Measurements from ENCODE around the gene MX2.
A peak's percentile ranks its signal among the peaks of the same experiment; 100 is the strongest.
"Not testable (repeated sequence)": the region's sequence is repeated elsewhere in the genome, so short reads cannot be mapped to it uniquely, and the experiment has no call there.

The MX2 gene

GRCh38 chr21:41410361-41410760 lies 48.5 kb downstream of the MX2 start:
- Histone ChIP-seq H3K27ac (ENCODE audit: low read depth, low read length) (no peak overlapping the region), H3K4me1 (ENCODE audit: control insufficient read depth in 1 of 2, insufficient read depth in 2 of 2, low read length in 2 of 2) (peaks cover 0 to 12% of the 10 kb centered on the region in 2 donors), H3K9me3 (ENCODE audit: control insufficient read depth in 1 of 2, low read length in 2 of 2) (no peaks in the 10 kb centered on the region), H3K4me3 (ENCODE audit: low read depth in 1 of 2, low read length in 2 of 2) (no peak overlapping the region), H3K27me3 (ENCODE audit: control insufficient read depth in 1 of 2, insufficient read depth in 2 of 2, low read length in 2 of 2) (no peaks in the 10 kb centered on the region), H3K9ac (ENCODE audit: low read depth in 1 of 2, low read length in 2 of 2) (no peak overlapping the region), H3K36me3 (ENCODE audit: control insufficient read depth in 1 of 2, insufficient read depth in 2 of 2, low read length in 2 of 2) (peaks cover 10 to 23% of the 10 kb centered on the region in 2 donors)

GRCh38 chr21:41410767-41411448 lies 49.1 kb downstream of the MX2 start:
- Histone ChIP-seq H3K9me3 (ENCODE audit: control insufficient read depth in 1 of 2, low read length in 2 of 2) (no peaks in the 10 kb centered on the region), H3K9ac (ENCODE audit: low read depth in 1 of 2, low read length in 2 of 2) (no peak overlapping the region), H3K27ac (ENCODE audit: low read depth, low read length) (no peak overlapping the region), H3K4me3 (ENCODE audit: low read depth in 1 of 2, low read length in 2 of 2) (no peak overlapping the region), H3K4me1 (ENCODE audit: control insufficient read depth in 1 of 2, insufficient read depth in 2 of 2, low read length in 2 of 2) (peaks cover 0 to 12% of the 10 kb centered on the region in 2 donors), H3K27me3 (ENCODE audit: control insufficient read depth in 1 of 2, insufficient read depth in 2 of 2, low read length in 2 of 2) (no peaks in the 10 kb centered on the region), H3K36me3 (ENCODE audit: control insufficient read depth in 1 of 2, insufficient read depth in 2 of 2, low read length in 2 of 2) (peaks cover 10 to 23% of the 10 kb centered on the region in 2 donors)

- H3K9me3 ChIP-seq (ENCODE audit: control insufficient read depth in 1 of 2, low read length in 2 of 2) = no peaks in the 10 kb centered on the region
- no peak overlapping the region for H3K9ac ChIP-seq (ENCODE audit: low read depth in 1 of 2, low read length in 2 of 2)
- no peaks in the 10 kb centered on the region for H3K27me3 ChIP-seq (ENCODE audit: control insufficient read depth in 1 of 2, insufficient read depth in 2 of 2, low read length in 2 of 2)
- peaks cover 0 to 12% of the 10 kb centered on the region in 2 donors for H3K4me1 ChIP-seq (ENCODE audit: control insufficient read depth in 1 of 2, insufficient read depth in 2 of 2, low read length in 2 of 2)
- peak overlapping the region in 1 of 2 donors; percentile 36 for H3K4me3 ChIP-seq (ENCODE audit: low read depth in 1 of 2, low read length in 2 of 2)
- H3K36me3 ChIP-seq (ENCODE audit: control insufficient read depth in 1 of 2, insufficient read depth in 2 of 2, low read length in 2 of 2) = peaks cover 10 to 19% of the 10 kb centered on the region in 2 donors
- no peak overlapping the region for H3K27ac ChIP-seq (ENCODE audit: low read depth, low read length)
Observed at GRCh38 chr21:41411449-41412089, 49.7 kb downstream of the MX2 start.

GRCh38 chr21:41417505-41417904 lies 55.7 kb downstream of the MX2 start:
- H3K27me3 ChIP-seq (ENCODE audit: control insufficient read depth in 1 of 2, insufficient read depth in 2 of 2, low read length in 2 of 2); H3K9ac ChIP-seq (ENCODE audit: low read depth in 1 of 2, low read length in 2 of 2); H3K4me3 ChIP-seq (ENCODE audit: low read depth in 1 of 2, low read length in 2 of 2); H3K27ac ChIP-seq (ENCODE audit: low read depth, low read length); H3K9me3 ChIP-seq (ENCODE audit: control insufficient read depth in 1 of 2, low read length in 2 of 2); H3K36me3 ChIP-seq (ENCODE audit: control insufficient read depth in 1 of 2, insufficient read depth in 2 of 2, low read length in 2 of 2); H3K4me1 ChIP-seq (ENCODE audit: control insufficient read depth in 1 of 2, insufficient read depth in 2 of 2, low read length in 2 of 2): not testable (repeated sequence)

- no peak overlapping the region for H3K4me3 ChIP-seq (ENCODE audit: low read depth in 1 of 2, low read length in 2 of 2)
- H3K4me1 ChIP-seq (ENCODE audit: control insufficient read depth in 1 of 2, insufficient read depth in 2 of 2, low read length in 2 of 2) = peaks cover 0 to 7% of the 10 kb centered on the region in 2 donors
- no peak overlapping the region for H3K9ac ChIP-seq (ENCODE audit: low read depth in 1 of 2, low read length in 2 of 2)
- H3K36me3 ChIP-seq (ENCODE audit: control insufficient read depth in 1 of 2, insufficient read depth in 2 of 2, low read length in 2 of 2) = no peaks in the 10 kb centered on the region
- H3K27ac ChIP-seq (ENCODE audit: low read depth, low read length) = no peak overlapping the region
- no peaks in the 10 kb centered on the region for H3K27me3 ChIP-seq (ENCODE audit: control insufficient read depth in 1 of 2, insufficient read depth in 2 of 2, low read length in 2 of 2)
- H3K9me3 ChIP-seq (ENCODE audit: control insufficient read depth in 1 of 2, low read length in 2 of 2) = no peaks in the 10 kb centered on the region
Observed at GRCh38 chr21:41418393-41418792, 56.6 kb downstream of the MX2 start.

DNA sequence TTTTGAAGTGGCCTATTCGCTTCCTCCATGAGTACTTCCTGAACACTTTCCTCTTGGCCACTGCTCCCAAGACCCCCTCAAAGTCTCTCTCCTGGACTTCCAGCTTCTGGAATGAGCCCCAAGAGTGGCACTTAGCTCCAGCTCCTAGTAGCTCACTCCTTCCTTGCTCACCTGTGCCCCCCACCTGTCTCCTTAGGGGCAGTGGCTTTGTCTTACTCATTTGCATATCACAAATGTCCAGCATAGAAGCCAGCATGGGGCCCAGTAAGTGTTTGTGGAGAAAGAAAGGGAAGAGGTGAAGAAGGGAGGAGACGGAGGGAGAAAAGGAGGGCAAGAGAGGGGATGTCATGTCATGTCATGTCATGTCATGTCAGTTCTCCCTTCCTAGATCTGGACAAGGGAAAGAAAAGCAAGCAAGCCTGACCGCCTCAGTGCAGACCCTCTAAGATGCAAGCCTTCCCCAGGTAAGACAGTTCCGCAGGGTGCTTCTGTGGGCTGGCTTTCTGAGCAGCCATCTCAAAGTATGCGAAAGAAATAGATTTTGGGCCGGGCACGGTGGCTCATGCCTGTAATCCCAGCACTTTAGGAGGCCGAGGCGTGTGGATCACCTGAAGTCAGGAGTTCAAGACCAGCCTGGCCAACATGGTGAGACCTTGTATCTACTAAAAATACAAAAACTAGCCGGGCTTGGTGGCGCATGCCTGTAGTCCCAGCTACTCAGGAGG lies 57.3 kb downstream of the MX2 start:
- Histone ChIP-seq H3K27ac (ENCODE audit: low read depth, low read length) (no peak overlapping the region), H3K4me1 (ENCODE audit: control insufficient read depth in 1 of 2, insufficient read depth in 2 of 2, low read length in 2 of 2) (peaks cover 0 to 7% of the 10 kb centered on the region in 2 donors), H3K27me3 (ENCODE audit: control insufficient read depth in 1 of 2, insufficient read depth in 2 of 2, low read length in 2 of 2) (no peaks in the 10 kb centered on the region), H3K9me3 (ENCODE audit: control insufficient read depth in 1 of 2, low read length in 2 of 2) (no peaks in the 10 kb centered on the region), H3K36me3 (ENCODE audit: control insufficient read depth in 1 of 2, insufficient read depth in 2 of 2, low read length in 2 of 2) (no peaks in the 10 kb centered on the region), H3K9ac (ENCODE audit: low read depth in 1 of 2, low read length in 2 of 2) (no peak overlapping the region), H3K4me3 (ENCODE audit: low read depth in 1 of 2, low read length in 2 of 2) (no peak overlapping the region)

DNA sequence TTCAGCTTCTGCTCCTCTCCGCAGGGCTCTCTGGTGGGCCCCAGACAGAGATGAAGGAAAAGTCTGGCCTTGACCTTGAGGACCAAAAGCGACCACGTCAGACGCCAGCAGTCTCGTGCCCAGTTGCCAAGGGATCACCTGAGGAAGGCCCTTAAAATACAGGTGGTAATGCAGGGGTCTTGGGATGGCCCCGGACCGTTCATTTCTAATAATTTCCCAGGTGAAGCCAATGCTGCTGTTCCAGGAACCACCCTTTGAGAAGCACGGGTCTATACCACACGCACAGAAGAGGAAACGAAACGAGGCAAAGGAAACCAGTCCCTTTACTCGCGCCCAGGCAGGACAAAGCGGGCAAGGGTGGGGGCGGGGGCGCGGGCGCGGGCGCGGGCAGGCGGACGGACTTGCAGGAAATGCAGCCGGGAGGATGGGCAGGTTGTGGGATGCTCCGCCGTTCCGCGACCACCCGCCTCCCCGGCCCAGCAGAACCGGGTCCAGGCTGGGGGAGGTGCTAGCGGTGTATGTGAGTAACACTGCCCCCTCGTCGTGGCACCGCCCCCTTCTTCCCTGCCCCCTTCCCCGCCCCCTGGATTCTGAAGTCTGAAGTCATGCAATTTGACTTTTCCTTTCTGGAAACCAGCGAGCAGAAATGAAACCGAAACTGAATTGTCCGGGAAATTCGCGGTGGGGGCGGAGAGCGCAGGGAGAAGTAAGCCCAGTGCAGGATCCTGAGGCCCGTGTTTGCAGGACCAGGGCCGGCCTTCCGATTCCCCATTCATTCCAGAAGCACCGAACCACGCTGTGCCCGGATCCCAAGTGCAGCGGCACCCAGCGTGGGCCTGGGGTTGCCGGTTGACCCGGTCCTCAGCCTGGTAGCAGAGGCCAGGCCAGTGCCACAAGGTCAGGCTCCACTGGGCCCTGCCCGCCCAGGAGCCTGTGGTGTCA lies 58.4 kb downstream of the MX2 start:
- H3K9ac ChIP-seq (ENCODE audit: low read depth in 1 of 2, low read length in 2 of 2) = peak overlapping the region; percentile 72 to 87

GRCh38 chr21:41420998-41421397 lies 59.2 kb downstream of the MX2 start:
- Histone ChIP-seq H3K4me1 (ENCODE audit: control insufficient read depth in 1 of 2, insufficient read depth in 2 of 2, low read length in 2 of 2) (peaks cover 5 to 13% of the 10 kb centered on the region in 2 donors), H3K4me3 (ENCODE audit: low read depth in 1 of 2, low read length in 2 of 2) (peak overlapping the region in 1 of 2 donors; percentile 69), H3K9ac (ENCODE audit: low read depth in 1 of 2, low read length in 2 of 2) (peak overlapping the region in 1 of 2 donors; percentile 72)
- H3K27ac ChIP-seq (ENCODE audit: low read depth, low read length); H3K27me3 ChIP-seq (ENCODE audit: control insufficient read depth in 1 of 2, insufficient read depth in 2 of 2, low read length in 2 of 2); H3K9me3 ChIP-seq (ENCODE audit: control insufficient read depth in 1 of 2, low read length in 2 of 2); H3K36me3 ChIP-seq (ENCODE audit: control insufficient read depth in 1 of 2, insufficient read depth in 2 of 2, low read length in 2 of 2): not testable (repeated sequence)

More for the DNA sequence above, 58.4 kb downstream of the MX2 start:
- no peaks in the 10 kb centered on the region for H3K27me3 ChIP-seq (ENCODE audit: control insufficient read depth in 1 of 2, insufficient read depth in 2 of 2, low read length in 2 of 2)
- H3K27ac ChIP-seq (ENCODE audit: low read depth, low read length) = peak overlapping the region; percentile 83
- peak overlapping the region; percentile 69 to 79 for H3K4me3 ChIP-seq (ENCODE audit: low read depth in 1 of 2, low read length in 2 of 2)
- H3K36me3 ChIP-seq (ENCODE audit: control insufficient read depth in 1 of 2, insufficient read depth in 2 of 2, low read length in 2 of 2) = no peaks in the 10 kb centered on the region
- H3K9me3 ChIP-seq (ENCODE audit: control insufficient read depth in 1 of 2, low read length in 2 of 2) = no peaks in the 10 kb centered on the region
- peaks cover 0 to 7% of the 10 kb centered on the region in 2 donors for H3K4me1 ChIP-seq (ENCODE audit: control insufficient read depth in 1 of 2, insufficient read depth in 2 of 2, low read length in 2 of 2)

DNA sequence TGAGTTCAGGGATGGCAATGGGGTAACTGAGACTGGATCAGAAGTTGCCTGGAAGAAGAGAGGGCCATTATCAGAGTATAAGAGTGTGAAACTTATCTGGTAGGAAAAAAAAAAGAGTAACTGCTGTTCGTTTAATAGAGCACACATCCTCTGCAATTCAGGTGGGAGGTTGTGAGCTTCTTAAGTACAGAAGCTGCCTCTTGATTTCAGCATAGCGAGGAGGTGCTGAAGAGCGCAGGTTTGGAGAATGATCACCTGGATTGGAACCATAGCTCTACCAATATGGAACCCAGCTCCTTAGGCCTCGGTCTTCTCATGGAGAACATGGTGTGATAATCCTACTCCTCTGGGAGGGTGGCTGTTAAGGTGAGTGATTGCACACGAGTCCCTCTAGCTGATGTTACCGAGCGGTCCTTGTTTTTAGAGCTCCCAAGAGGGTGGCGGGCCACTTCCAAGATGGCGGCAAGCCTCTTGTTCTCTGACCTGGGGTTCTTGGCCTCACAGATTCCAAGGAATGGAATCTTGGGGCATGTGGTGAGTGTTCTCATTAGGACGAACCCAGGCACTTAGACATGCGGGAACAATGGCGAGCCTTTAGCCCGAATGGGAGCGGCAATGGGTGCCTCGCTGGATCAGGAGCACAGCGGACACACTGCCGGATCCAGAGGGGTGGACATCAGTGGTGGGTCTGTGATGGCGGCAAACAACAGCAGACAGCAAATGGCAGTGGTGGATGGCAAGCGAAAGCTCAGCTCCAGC lies 60.9 kb downstream of the MX2 start:
- Histone ChIP-seq H3K9ac (ENCODE audit: low read depth in 1 of 2, low read length in 2 of 2) (no peak overlapping the region), H3K4me1 (ENCODE audit: control insufficient read depth in 1 of 2, insufficient read depth in 2 of 2, low read length in 2 of 2) (peaks cover 8 to 20% of the 10 kb centered on the region in 2 donors), H3K4me3 (ENCODE audit: low read depth in 1 of 2, low read length in 2 of 2) (no peak overlapping the region), H3K9me3 (ENCODE audit: control insufficient read depth in 1 of 2, low read length in 2 of 2) (no peaks in the 10 kb centered on the region), H3K27me3 (ENCODE audit: control insufficient read depth in 1 of 2, insufficient read depth in 2 of 2, low read length in 2 of 2) (no peaks in the 10 kb centered on the region), H3K27ac (ENCODE audit: low read depth, low read length) (no peak overlapping the region), H3K36me3 (ENCODE audit: control insufficient read depth in 1 of 2, insufficient read depth in 2 of 2, low read length in 2 of 2) (no peaks in the 10 kb centered on the region)

Measured in duodenal mucosa (tissue), 2 donors.